WTC11 (cell line): Measurements from ENCODE around the gene BMPER. TPM values are rescaled to one million over a fixed set of nuclear protein-coding genes. Genes with fewer than 3 reads are reported as not detected.

Source experiments
- ATAC-seq: fragments of 200-7000 bp; cut with Tn5 transposase; 2 replicates; pipeline ENCODE4 v1.10.0; 2021; ENCODE audit warnings: mild to moderate bottlenecking, moderate library complexity
- CTCF ChIA-PET: fragments of 300-600 bp; sonication (Branson Sonifier 250); formaldehyde crosslinking; loops from one replicate; lab custom pipeline; 2021; ENCODE audit warnings: antibody characterized with exemption; lab: Charles Lee
- POLR2A ChIA-PET: fragments of 350-600 bp; sonication (Branson Sonifier 250); formaldehyde crosslinking; loops from one replicate; lab custom pipeline; 2021; ENCODE audit warnings: antibody characterized with exemption; lab: Charles Lee
- DNase-seq: peaks from one replicate; pipeline ENCODE4 v3.0.0; 2021; ENCODE audit warnings: low spot score
- H3K27ac Mint-ChIP-seq: 2 replicates; pipeline ENCODE4 v1.8.0; 2021; ENCODE audit warnings: mixed read lengths
- H3K27me3 Mint-ChIP-seq: 2 replicates; pipeline ENCODE4 v1.8.0; 2021; ENCODE audit warnings: low read depth, mild to moderate bottlenecking, moderate library complexity, mixed read lengths
- H3K36me3 Mint-ChIP-seq: 2 replicates; pipeline ENCODE4 v1.8.0; 2021; ENCODE audit warnings: mixed read lengths
- H3K4me1 Mint-ChIP-seq: 2 replicates; pipeline ENCODE4 v1.8.0; 2022; ENCODE audit warnings: mixed read lengths
- H3K4me3 Mint-ChIP-seq: 2 replicates; pipeline ENCODE4 v1.8.0; 2021; ENCODE audit warnings: mild to moderate bottlenecking, moderate library complexity, mixed read lengths
- H3K9me3 Mint-ChIP-seq: 2 replicates; pipeline ENCODE4 v1.8.0; 2021; ENCODE audit warnings: mixed read lengths
- ATF3 ChIP-seq: sonication (generic); formaldehyde crosslinking; conservative IDR thresholded peaks from 2 replicates; pipeline ENCODE4 v1.8.1; 2022; ENCODE audit warnings: mild to moderate bottlenecking, missing genetic modification reagents
- ATF6 ChIP-seq: sonication (generic); formaldehyde crosslinking; IDR thresholded peaks from 2 replicates; pipeline ENCODE4 v1.8.1; 2023; ENCODE audit warnings: mild to moderate bottlenecking, missing genetic modification reagents
- CDX4 ChIP-seq: fragments of 250-450 bp; sonication (Bioruptor Pico); IDR thresholded peaks from 2 replicates; pipeline ENCODE4 v1.9.0; 2021; ENCODE audit warnings: moderate library complexity, mild to moderate bottlenecking, inconsistent platforms, borderline replicate concordance
- CTCF ChIP-seq: fragments of 200-600 bp; IDR thresholded peaks from 2 replicates; pipeline ENCODE4 v1.8.0; 2022; ENCODE audit warnings: antibody characterized with exemption
- E2F1 ChIP-seq: sonication (generic); formaldehyde crosslinking; IDR thresholded peaks from 2 replicates; pipeline ENCODE4 v1.8.0; 2022; ENCODE audit warnings: mild to moderate bottlenecking, missing genetic modification reagents
- E2F4 ChIP-seq: sonication (generic); formaldehyde crosslinking; IDR thresholded peaks from 2 replicates; pipeline ENCODE4 v1.8.1; 2022; ENCODE audit warnings: low read depth, mild to moderate bottlenecking, moderate library complexity, missing genetic modification reagents, borderline replicate concordance
- EMX1 ChIP-seq: fragments of 250-450 bp; sonication (Bioruptor Pico); IDR thresholded peaks from 2 replicates; pipeline ENCODE4 v1.8.0; 2021; ENCODE audit warnings: mild to moderate bottlenecking
- ERG ChIP-seq: fragments of 250-450 bp; sonication (Bioruptor Pico); IDR thresholded peaks from 2 replicates; pipeline ENCODE4 v1.8.0; 2021; ENCODE audit warnings: mild to moderate bottlenecking
- FOXK1 ChIP-seq: sonication (generic); formaldehyde crosslinking; IDR thresholded peaks from 2 replicates; pipeline ENCODE4 v1.8.0; 2022; ENCODE audit warnings: mild to moderate bottlenecking, moderate library complexity, missing genetic modification reagents
- FOXP4 ChIP-seq: sonication (generic); formaldehyde crosslinking; IDR thresholded peaks from 2 replicates; pipeline ENCODE4 v1.8.0; 2022; ENCODE audit warnings: mild to moderate bottlenecking, missing genetic modification reagents
- IRF1 ChIP-seq: sonication (generic); formaldehyde crosslinking; IDR thresholded peaks from 2 replicates; pipeline ENCODE4 v1.8.0; 2023; ENCODE audit warnings: missing genetic modification reagents
- JAZF1 ChIP-seq: fragments of 250-450 bp; sonication (Bioruptor Pico); IDR thresholded peaks from 2 replicates; pipeline ENCODE4 v1.9.0; 2021; ENCODE audit warnings: moderate library complexity, mild to moderate bottlenecking, inconsistent platforms
- MAX ChIP-seq: sonication (generic); formaldehyde crosslinking; IDR thresholded peaks from 2 replicates; pipeline ENCODE4 v1.8.0; 2022; ENCODE audit warnings: mild to moderate bottlenecking, missing genetic modification reagents
- MLX ChIP-seq: sonication (generic); formaldehyde crosslinking; IDR thresholded peaks from 2 replicates; pipeline ENCODE4 v1.8.1; 2023; ENCODE audit warnings: mild to moderate bottlenecking, missing genetic modification reagents, moderate library complexity
- MYBL2 ChIP-seq: sonication (generic); formaldehyde crosslinking; IDR thresholded peaks from 2 replicates; pipeline ENCODE4 v1.8.1; 2023; ENCODE audit warnings: mild to moderate bottlenecking, moderate library complexity, missing genetic modification reagents
- NFYB ChIP-seq: sonication (generic); formaldehyde crosslinking; conservative IDR thresholded peaks from 2 replicates; pipeline ENCODE4 v1.8.0; 2022; ENCODE audit warnings: low read depth, missing genetic modification reagents
- RELA ChIP-seq: sonication (generic); formaldehyde crosslinking; IDR thresholded peaks from 2 replicates; pipeline ENCODE4 v1.8.1; 2022; ENCODE audit warnings: missing genetic modification reagents, mild to moderate bottlenecking, borderline replicate concordance
- ZNF396 ChIP-seq: fragments of 250-450 bp; sonication (Bioruptor Pico); IDR thresholded peaks from 2 replicates; pipeline ENCODE4 v1.8.0; 2021; ENCODE audit warnings: mild to moderate bottlenecking, moderate library complexity, borderline replicate concordance
- ZNF423 ChIP-seq: fragments of 250-450 bp; sonication (Bioruptor Pico); IDR thresholded peaks from 2 replicates; pipeline ENCODE4 v2.1.2; 2022; ENCODE audit warnings: mild to moderate bottlenecking, moderate library complexity
- ZNF671 ChIP-seq: fragments of 250-450 bp; sonication (Bioruptor Pico); IDR thresholded peaks from 2 replicates; pipeline ENCODE4 v1.8.0; 2021; ENCODE audit warnings: mild to moderate bottlenecking
- total RNA-seq: library from RNA; stranded (reverse); gene quantifications from 3 replicates; pipeline ENCODE4 v1.2.3, GENCODE V29; 2021

BMPER gene
- total RNA-seq, 1 experiment from 2014 or later: 1.9 TPM

- TF ChIP-seq E2F1 (CRISPR knock-in tag) (no peak), FOXK1 (CRISPR knock-in tag) (no peak), ATF3 (CRISPR knock-in tag) (no peak), ZNF423 (CRISPR knock-in tag) (no peak), E2F4 (CRISPR knock-in tag) (no peak), ATF6 (CRISPR knock-in tag) (no peak), MYBL2 (CRISPR knock-in tag) (no peak), ZNF396 (CRISPR knock-in tag) (no peak)
These were observed 153.4 kb downstream of the BMPER start (continued) for GRCh38 chr7:34058801-34059135.

GRCh38 chr7:34059136-34059828 is 153.9 kb downstream of the BMPER start:
- H3K4me1 Mint-ChIP-seq: peaks cover 58% of the 10 kb centered on the region
- POLR2A ChIA-PET: interaction anchor here (0.7 kb wide), 2 partner anchors 22 to 29 kb away, joined by 4 to 6 read pairs; no protein-coding TSS in a partner anchor
- H3K9me3 Mint-ChIP-seq: no peaks in the 10 kb centered on the region
- DNase-seq (peak; percentile 20), ATAC-seq (peak; percentile 64)
- H3K36me3 Mint-ChIP-seq: no peaks in the 10 kb centered on the region
- H3K27me3 Mint-ChIP-seq: no peaks in the 10 kb centered on the region
- H3K4me3 Mint-ChIP-seq: no peak overlapping the region
- 0 out of 2 replicates have a peak overlapping the region, but pooled peaks have one; percentile 9 for H3K27ac Mint-ChIP-seq
- CTCF ChIA-PET: interaction anchor here (0.7 to 3.9 kb wide), 4 partner anchors 11 to 77 kb away, joined by 3 to 22 read pairs (median 4); no protein-coding TSS in a partner anchor
- TF ChIP-seq FOXP4 (CRISPR knock-in tag) (no peak), RELA (no peak), EMX1 (CRISPR knock-in tag) (no peak), CTCF (no peak), MAX (no peak), MLX (CRISPR knock-in tag) (no peak), IRF1 (CRISPR knock-in tag) (no peak), ERG (no peak), NFYB (CRISPR knock-in tag) (no peak), ZNF671 (CRISPR knock-in tag) (no peak), JAZF1 (CRISPR knock-in tag) (no peak), CDX4 (CRISPR knock-in tag) (no peak)
